Measurements from ENCODE around the gene POLA1. TPM values are rescaled to one million over a fixed set of nuclear protein-coding genes. Genes with fewer than 3 reads are reported as not detected.

Gene POLA1
- total and polyA plus RNA-seq, 3 donors from 2014 or later: 5.4 to 15.7 (median 15.0) TPM

DNA sequence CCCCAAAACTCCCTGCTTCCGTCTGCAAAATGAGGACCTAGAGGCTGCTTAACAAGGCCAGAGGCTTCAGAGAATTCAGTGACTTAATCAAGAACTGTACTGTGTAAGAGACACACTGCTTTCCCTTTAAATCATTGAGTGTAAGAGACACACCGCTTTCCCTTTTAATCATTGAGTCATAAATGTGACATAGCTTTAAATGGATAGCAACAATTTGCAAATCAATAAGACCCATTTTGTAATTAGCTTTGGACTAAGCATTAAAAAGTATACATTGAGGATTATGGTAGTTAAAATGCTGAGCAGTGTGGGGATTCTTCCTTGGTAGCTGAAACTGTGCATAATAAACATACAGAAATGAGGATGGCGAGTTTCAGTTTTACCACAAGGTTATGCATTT, 290.2 kb downstream of the POLA1 start:
- Histone ChIP-seq H3K36me3 (ENCODE audit: low read depth, missing control alignments) (no peaks in the 10 kb centered on the region), H3K4me3 (no peak overlapping the region), H3K27me3 (no peaks in the 10 kb centered on the region), H3K4me1 (no peaks in the 10 kb centered on the region), H3K27ac (no peak overlapping the region), H3K9me3 (no peaks in the 10 kb centered on the region)
- 92 to 94% methylated on average over 3 of the region's 3 CpGs for WGBS, 2 donors
- intact Hi-C loops (cut with DNase I; ENCODE audit: low total_unique reads): no loop called here
- TF ChIP-seq, protein P1, sequence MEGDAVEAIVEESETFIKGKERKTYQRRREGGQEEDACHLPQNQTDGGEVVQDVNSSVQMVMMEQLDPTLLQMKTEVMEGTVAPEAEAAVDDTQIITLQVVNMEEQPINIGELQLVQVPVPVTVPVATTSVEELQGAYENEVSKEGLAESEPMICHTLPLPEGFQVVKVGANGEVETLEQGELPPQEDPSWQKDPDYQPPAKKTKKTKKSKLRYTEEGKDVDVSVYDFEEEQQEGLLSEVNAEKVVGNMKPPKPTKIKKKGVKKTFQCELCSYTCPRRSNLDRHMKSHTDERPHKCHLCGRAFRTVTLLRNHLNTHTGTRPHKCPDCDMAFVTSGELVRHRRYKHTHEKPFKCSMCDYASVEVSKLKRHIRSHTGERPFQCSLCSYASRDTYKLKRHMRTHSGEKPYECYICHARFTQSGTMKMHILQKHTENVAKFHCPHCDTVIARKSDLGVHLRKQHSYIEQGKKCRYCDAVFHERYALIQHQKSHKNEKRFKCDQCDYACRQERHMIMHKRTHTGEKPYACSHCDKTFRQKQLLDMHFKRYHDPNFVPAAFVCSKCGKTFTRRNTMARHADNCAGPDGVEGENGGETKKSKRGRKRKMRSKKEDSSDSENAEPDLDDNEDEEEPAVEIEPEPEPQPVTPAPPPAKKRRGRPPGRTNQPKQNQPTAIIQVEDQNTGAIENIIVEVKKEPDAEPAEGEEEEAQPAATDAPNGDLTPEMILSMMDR (IDR thresholded peaks at IDR 0.05): no peak
- no peak for TF ChIP-seq POLR2A (IDR thresholded peaks at IDR 0.05)
- no peak for DNase-seq

DNA sequence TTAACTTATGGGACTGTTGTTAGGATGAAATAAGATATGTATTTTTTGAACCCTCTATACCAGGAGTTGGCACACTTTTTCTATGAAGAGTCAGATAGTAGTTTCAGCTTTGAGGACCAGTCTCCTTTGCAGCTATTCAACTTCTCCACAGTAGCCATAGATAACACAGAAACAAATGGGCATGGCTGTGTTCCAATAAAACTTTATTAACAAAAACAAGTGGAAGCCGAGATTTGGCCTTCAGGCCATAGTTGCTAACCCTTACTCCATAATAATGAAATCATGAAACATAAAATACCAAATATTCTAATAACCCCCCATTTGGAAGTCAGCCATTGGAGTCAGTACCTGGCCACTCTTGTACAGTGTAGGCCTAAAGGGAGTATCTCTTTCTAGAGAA, 291.4 kb downstream of the POLA1 start:
- intact Hi-C loops (cut with DNase I; ENCODE audit: low total_unique reads): no loop called here
- Histone ChIP-seq H3K27ac (no peak overlapping the region), H3K36me3 (ENCODE audit: low read depth, missing control alignments) (no peaks in the 10 kb centered on the region), H3K9me3 (no peaks in the 10 kb centered on the region), H3K4me1 (no peaks in the 10 kb centered on the region), H3K27me3 (no peaks in the 10 kb centered on the region), H3K4me3 (no peak overlapping the region)
- WGBS, 2 donors: 67% methylated on average over 1 of the region's 1 CpG
- DNase-seq: no peak
- no peak for TF ChIP-seq POLR2A (IDR thresholded peaks at IDR 0.05)
- TF ChIP-seq, protein P1 (IDR thresholded peaks at IDR 0.05): no peak

DNA sequence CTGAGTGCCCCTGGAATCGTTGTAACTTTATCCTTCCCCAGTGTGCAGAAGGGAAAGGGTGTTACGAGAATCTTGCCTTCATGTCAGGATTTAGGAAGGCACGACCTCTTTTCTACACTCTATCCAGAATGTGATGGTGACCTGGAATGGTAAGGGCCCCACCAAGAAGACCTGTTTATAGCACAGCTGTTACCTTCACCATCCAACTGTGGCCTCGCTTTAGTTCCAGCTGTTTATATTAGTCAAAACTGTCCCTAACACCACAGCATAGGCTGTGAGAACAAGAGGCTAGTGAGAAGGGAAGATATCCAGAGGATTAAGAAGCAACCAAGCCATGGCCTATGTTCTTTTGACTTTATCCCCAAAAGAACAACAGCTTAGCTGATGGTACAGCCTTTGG, 294.0 kb downstream of the POLA1 start:
- H3K27me3 ChIP-seq: no peaks in the 10 kb centered on the region
- no peak overlapping the region for H3K27ac ChIP-seq
- H3K9me3 ChIP-seq: no peaks in the 10 kb centered on the region
- H3K4me3 ChIP-seq: no peak overlapping the region
- DNase-seq: no peak
- no peaks in the 10 kb centered on the region for H3K36me3 ChIP-seq (ENCODE audit: low read depth, missing control alignments)
- WGBS, 2 donors: 96 to 100% methylated on average over 1 to 4 of the region's 4 CpGs
- H3K4me1 ChIP-seq: no peaks in the 10 kb centered on the region
- intact Hi-C loops (cut with DNase I; ENCODE audit: low total_unique reads): no loop called here
- TF ChIP-seq, protein P1 (IDR thresholded peaks at IDR 0.05): no peak
- no peak for TF ChIP-seq POLR2A (IDR thresholded peaks at IDR 0.05)

DNA sequence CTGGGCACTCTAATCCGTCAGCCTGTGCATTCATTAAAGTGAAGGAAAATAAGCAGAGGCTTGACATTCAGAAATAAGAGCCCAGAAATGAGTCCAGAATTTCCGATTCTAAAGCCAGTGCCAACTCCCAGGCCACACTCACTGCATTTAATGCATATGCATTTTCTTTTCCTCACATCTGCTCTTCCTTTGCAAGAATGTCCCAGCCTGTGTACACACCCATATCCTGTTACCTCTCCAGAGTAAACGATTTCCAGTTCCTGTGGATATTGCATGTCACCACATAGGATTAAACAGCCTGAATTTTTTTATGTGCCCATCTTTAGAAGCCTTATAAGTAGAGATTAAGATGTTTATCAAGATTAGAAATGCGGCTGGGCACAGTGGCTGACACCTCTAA, 294.6 kb downstream of the POLA1 start:
- intact Hi-C loops (cut with DNase I; ENCODE audit: low total_unique reads): no loop called here
- Histone ChIP-seq H3K27ac (no peak overlapping the region), H3K9me3 (no peaks in the 10 kb centered on the region), H3K36me3 (ENCODE audit: low read depth, missing control alignments) (no peaks in the 10 kb centered on the region), H3K27me3 (no peaks in the 10 kb centered on the region), H3K4me3 (no peak overlapping the region), H3K4me1 (no peaks in the 10 kb centered on the region)
- no peak for TF ChIP-seq POLR2A (IDR thresholded peaks at IDR 0.05)
- TF ChIP-seq, protein P1 (IDR thresholded peaks at IDR 0.05): no peak
- 90 to 94% methylated on average over 4 of the region's 4 CpGs for WGBS, 2 donors
- no peak for DNase-seq

DNA sequence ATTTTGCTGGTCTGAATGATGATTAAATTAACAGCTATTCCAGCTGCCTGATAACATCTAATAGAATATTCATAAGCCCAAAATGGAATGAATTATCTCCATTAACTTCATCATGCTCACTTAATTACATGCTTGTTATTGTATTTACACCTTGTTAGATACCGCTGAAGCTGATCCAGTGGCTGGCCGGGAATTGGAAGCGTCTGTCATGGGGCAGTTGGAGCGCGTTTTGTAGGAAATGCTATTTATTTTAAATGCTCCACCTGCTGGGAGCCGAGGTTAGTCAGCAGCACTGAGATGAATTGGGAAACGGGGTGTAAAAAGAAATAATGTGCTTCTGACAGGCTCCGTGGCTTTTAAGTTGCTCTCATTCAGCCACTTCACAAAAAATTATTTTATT, 296.8 kb downstream of the POLA1 start:
- no peak overlapping the region for H3K4me3 ChIP-seq
- no peaks in the 10 kb centered on the region for H3K27me3 ChIP-seq
- TF ChIP-seq, protein P1 (IDR thresholded peaks at IDR 0.05): no peak
- TF ChIP-seq POLR2A (IDR thresholded peaks at IDR 0.05): no peak
- WGBS, 2 donors: 80 to 84% methylated on average over 8 of the region's 8 CpGs
- H3K9me3 ChIP-seq: no peaks in the 10 kb centered on the region
- no peak for DNase-seq
- H3K36me3 ChIP-seq (ENCODE audit: low read depth, missing control alignments): no peaks in the 10 kb centered on the region
- H3K27ac ChIP-seq: no peak overlapping the region
- intact Hi-C loops (cut with DNase I; ENCODE audit: low total_unique reads): no loop called here
- H3K4me1 ChIP-seq: no peaks in the 10 kb centered on the region

Data from testis (tissue), 3 donors.